Astrocyte of the cerebellum (primary cell): ENCODE results near the gene JAKMIP1.

Source experiments
- DNase-seq: peaks from one replicate; pipeline ENCODE4 v3.0.0-alpha.2; 2011; ENCODE audit warnings: low read depth
- H3K4me3 ChIP-seq: 2 replicates; pipeline ENCODE4 v1.5.1; 2011; ENCODE audit warnings: mild to moderate bottlenecking, low read depth, low read length, moderate library complexity
- in situ Hi-C: cut with HindIII; loops from 2 replicates; pipeline ENCODE4 v1.10.0; 2017; ENCODE audit warnings: low sequenced_read_pairs
- TF ChIP-seq, protein P1 (sequence below): IDR thresholded peaks from 2 replicates; pipeline ENCODE4 v1.5.1; 2012; ENCODE audit warnings: low read length, low read depth, moderate library complexity, mild to moderate bottlenecking; ENCODE audit errors: missing control alignments

JAKMIP1 gene

DNA sequence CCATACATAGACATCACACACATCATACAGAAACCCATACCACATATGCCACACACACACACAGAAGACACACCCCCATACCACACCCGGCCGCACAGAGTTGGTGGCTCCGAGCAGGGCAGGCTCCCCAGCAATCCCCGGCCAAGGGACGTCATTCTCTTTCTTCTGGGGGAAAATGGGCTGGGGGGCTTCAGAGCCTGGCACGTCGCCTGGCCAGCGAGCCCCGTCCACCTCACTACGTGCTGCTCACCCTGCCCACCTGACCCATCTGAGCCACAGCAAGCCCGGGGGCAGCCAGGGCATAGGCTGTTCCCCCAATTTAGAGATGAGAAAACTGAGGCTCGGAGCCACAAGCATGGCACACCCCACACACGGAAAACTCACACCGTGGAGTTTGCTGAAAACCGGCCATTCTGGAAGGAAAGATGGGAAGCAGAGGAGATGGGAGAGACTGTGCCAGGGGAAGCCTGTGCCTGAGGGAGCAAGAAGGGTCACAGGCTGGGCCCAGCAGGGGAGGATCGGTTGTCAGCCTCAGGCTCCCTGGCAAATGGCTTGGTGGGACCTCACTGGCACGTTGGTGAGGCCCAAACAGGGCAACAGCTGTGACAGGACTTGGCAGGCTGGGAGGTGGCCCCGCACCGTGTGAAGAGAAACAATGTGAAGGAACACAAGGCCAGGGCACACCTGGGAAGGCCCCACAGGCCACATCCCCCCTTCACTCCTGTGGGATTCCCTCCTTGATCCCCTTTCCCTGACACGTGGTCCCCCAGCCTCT lies 73.2 kb downstream of the JAKMIP1 start:
- no peak overlapping the region for H3K4me3 ChIP-seq
- in situ Hi-C loops: no loop called here
- no peak for DNase-seq
- TF ChIP-seq, protein P1, sequence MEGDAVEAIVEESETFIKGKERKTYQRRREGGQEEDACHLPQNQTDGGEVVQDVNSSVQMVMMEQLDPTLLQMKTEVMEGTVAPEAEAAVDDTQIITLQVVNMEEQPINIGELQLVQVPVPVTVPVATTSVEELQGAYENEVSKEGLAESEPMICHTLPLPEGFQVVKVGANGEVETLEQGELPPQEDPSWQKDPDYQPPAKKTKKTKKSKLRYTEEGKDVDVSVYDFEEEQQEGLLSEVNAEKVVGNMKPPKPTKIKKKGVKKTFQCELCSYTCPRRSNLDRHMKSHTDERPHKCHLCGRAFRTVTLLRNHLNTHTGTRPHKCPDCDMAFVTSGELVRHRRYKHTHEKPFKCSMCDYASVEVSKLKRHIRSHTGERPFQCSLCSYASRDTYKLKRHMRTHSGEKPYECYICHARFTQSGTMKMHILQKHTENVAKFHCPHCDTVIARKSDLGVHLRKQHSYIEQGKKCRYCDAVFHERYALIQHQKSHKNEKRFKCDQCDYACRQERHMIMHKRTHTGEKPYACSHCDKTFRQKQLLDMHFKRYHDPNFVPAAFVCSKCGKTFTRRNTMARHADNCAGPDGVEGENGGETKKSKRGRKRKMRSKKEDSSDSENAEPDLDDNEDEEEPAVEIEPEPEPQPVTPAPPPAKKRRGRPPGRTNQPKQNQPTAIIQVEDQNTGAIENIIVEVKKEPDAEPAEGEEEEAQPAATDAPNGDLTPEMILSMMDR: no peak

- in situ Hi-C loops: no loop called here
- H3K4me3 ChIP-seq: no peak overlapping the region
- DNase-seq: no peak
- TF ChIP-seq, protein P1: no peak
These were observed 75.2 kb downstream of the JAKMIP1 start for GRCh38 chr4:6125103-6125651.

GRCh38 chr4:6124386-6125102 lies 75.8 kb downstream of the JAKMIP1 start:
- H3K4me3 ChIP-seq: no peak overlapping the region
- no peak for DNase-seq
- in situ Hi-C loops: no loop called here
- TF ChIP-seq, protein P1: no peak

GRCh38 chr4:6123976-6124375 lies 76.4 kb downstream of the JAKMIP1 start:
- no peak for DNase-seq
- in situ Hi-C loops: no loop called here
- no peak overlapping the region for H3K4me3 ChIP-seq
- TF ChIP-seq, protein P1: no peak

DNA sequence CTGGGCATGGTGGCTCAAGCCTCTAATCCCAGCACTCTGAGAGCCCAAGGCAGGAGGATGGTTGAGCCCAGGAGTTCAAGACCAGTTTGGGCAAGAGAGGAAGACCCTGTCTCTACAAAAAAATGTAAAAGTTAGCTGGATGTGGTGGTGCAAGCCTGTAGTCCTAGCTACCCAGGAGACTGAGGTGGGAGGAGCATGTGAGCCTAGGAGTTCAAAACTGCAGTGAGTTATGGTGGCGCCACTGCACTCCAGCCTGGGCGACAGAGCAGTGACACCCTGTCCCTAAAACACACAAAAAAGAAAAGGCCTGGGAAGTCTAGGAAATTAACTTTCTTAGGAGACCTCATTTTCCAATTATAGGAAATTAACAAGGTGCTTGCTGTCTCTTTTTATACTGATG lies 76.8 kb downstream of the JAKMIP1 start:
- DNase-seq: no peak
- TF ChIP-seq, protein P1: no peak
- no peak overlapping the region for H3K4me3 ChIP-seq
- in situ Hi-C loops: no loop called here

GRCh38 chr4:6123116-6123515 lies 77.2 kb downstream of the JAKMIP1 start:
- no peak overlapping the region for H3K4me3 ChIP-seq
- TF ChIP-seq, protein P1: no peak
- no peak for DNase-seq
- in situ Hi-C loops: no loop called here
